Keratinocyte (primary cell): ENCODE measurements around the gene SLC12A3. TPM values are rescaled to one million over a fixed set of nuclear protein-coding genes. Genes with fewer than 3 reads are reported as not detected.

Experiments
- DNase-seq: peaks from one replicate; pipeline ENCODE4 v3.0.0-alpha.2; 2011; ENCODE audit warnings: low read depth, missing footprints, low spot score
- FAIRE-seq: peaks from 2 replicates; lab custom pipeline; 2011; peaks lifted over from hg19 to GRCh38; lab: Jason Lieb, UNC
- H2AFZ ChIP-seq: 2 replicates; pipeline ENCODE4 v1.6.0; 2012; ENCODE audit warnings: low read length, control low read depth, inconsistent platforms; ENCODE audit not compliant: control insufficient read depth
- H3K27ac ChIP-seq: 2 replicates; pipeline ENCODE4 v1.5.1; 2011; ENCODE audit warnings: low read length; ENCODE audit not compliant: control insufficient read depth, insufficient read depth
- H3K27me3 ChIP-seq: 3 replicates; pipeline ENCODE4 v1.6.0; 2011; ENCODE audit warnings: low read length; ENCODE audit not compliant: control insufficient read depth, insufficient read depth; ENCODE audit errors: extremely low read depth
- H3K36me3 ChIP-seq, 2 experiments: 2 replicates in 1 of 2; 3 replicates in 1 of 2; pipeline ENCODE4 v1.5.1; 2011; ENCODE audit warnings: low read length in 2 of 2, mild to moderate bottlenecking in 1 of 2; ENCODE audit not compliant: control insufficient read depth in 2 of 2, insufficient read depth in 2 of 2; ENCODE audit errors: extremely low read depth in 1 of 2
- H3K4me1 ChIP-seq: 3 replicates; pipeline ENCODE4 v1.5.1; 2011; ENCODE audit warnings: low read length; ENCODE audit not compliant: control insufficient read depth, insufficient read depth; ENCODE audit errors: extremely low read depth
- H3K4me2 ChIP-seq: 3 replicates; pipeline ENCODE4 v1.6.0; 2011; ENCODE audit warnings: low read depth, low read length; ENCODE audit not compliant: control insufficient read depth, insufficient read depth; ENCODE audit errors: extremely low read depth
- H3K4me3 ChIP-seq, 3 experiments: fragments of 200-600 bp in 1 of 3; sonication (generic) in 1 of 3; 2 replicates in 2 of 3; 3 replicates in 1 of 3; pipeline ENCODE4 v1.5.1; 2011 to 2016; ENCODE audit warnings: low read length in 3 of 3, mild to moderate bottlenecking in 3 of 3, control low read depth in 2 of 3, inconsistent platforms in 1 of 3, low read depth in 1 of 3, mixed read lengths in 1 of 3, mixed run types in 1 of 3, moderate library complexity in 1 of 3; ENCODE audit not compliant: control insufficient read depth in 2 of 3, insufficient read depth in 2 of 3; ENCODE audit errors: extremely low read depth in 1 of 3
- H3K79me2 ChIP-seq: 2 replicates; pipeline ENCODE4 v1.6.0; 2012; ENCODE audit warnings: low read length; ENCODE audit not compliant: control insufficient read depth, insufficient read depth
- H3K9ac ChIP-seq: 3 replicates; pipeline ENCODE4 v1.6.0; 2011; ENCODE audit warnings: low read length; ENCODE audit not compliant: control insufficient read depth, insufficient read depth; ENCODE audit errors: extremely low read depth
- H3K9me1 ChIP-seq: 3 replicates; pipeline ENCODE4 v1.6.0; 2011; ENCODE audit warnings: low read length; ENCODE audit not compliant: control insufficient read depth, insufficient read depth; ENCODE audit errors: extremely low read depth
- H3K9me3 ChIP-seq: 2 replicates; pipeline ENCODE4 v1.5.1; 2012; ENCODE audit warnings: low read depth, low read length; ENCODE audit not compliant: control insufficient read depth
- H4K20me1 ChIP-seq: 3 replicates; pipeline ENCODE4 v1.6.0; 2011; ENCODE audit warnings: low read length; ENCODE audit not compliant: control insufficient read depth, insufficient read depth; ENCODE audit errors: extremely low read depth
- CTCF ChIP-seq, 3 experiments: IDR thresholded peaks in 1 of 3; conservative IDR thresholded peaks in 1 of 3; optimal IDR thresholded peaks in 1 of 3; 2 replicates in 2 of 3; 3 replicates in 1 of 3; pipeline versions ENCODE3 to v1.5.1; 2011; ENCODE audit warnings: low read length in 3 of 3, mild to moderate bottlenecking in 3 of 3, moderate library complexity in 2 of 3, control low read depth in 1 of 3, inconsistent platforms in 1 of 3; ENCODE audit not compliant: insufficient read depth in 2 of 3; ENCODE audit errors: extremely low read depth in 1 of 3
- EZH2 ChIP-seq: IDR thresholded peaks from one replicate; pipeline ENCODE4 v1.6.1; 2012; ENCODE audit warnings: inconsistent platforms, mild to moderate bottlenecking, low read length, moderate library complexity
- dilution Hi-C: fragments of 300-500 bp; cut with MboI; formaldehyde crosslinking; loops from one replicate; pipeline ENCODE4 v1.7.0; 2020; ENCODE audit warnings: low sequenced_read_pairs; ENCODE audit not compliant: extremely low pct_ligation_motif_present
- polyA plus RNA-seq, 5 experiments: library from polyadenylated mRNA; depleted of rRNA in 3 of 5; stranded (reverse) in 3 of 5; stranded (forward) in 1 of 5; unstranded in 1 of 5; fragments of >200 nt; gene quantifications; 1 replicate in 1 of 5; 2 replicates in 3 of 5; 3 replicates in 1 of 5; pipeline versions ENCODE4 v1.2.1 to v1.2.3, GENCODE V29; 2011 to 2012; ENCODE audit warnings: missing spikeins in 2 of 5, low read depth in 1 of 5, low replicate concordance in 1 of 5

The SLC12A3 gene
- polyA plus RNA-seq, 1 donor (not counting 4 experiments of a cell fraction or from before 2014, with no cell fraction given) = not detected

GRCh38 chr16:56898847-56899246 is 33.8 kb downstream of the SLC12A3 start:
- Histone ChIP-seq H4K20me1 (no peaks in the 10 kb centered on the region), H2AFZ (no peak overlapping the region), H3K4me2 (no peak overlapping the region), H3K27ac (no peak overlapping the region), H3K79me2 (no peaks in the 10 kb centered on the region), H3K9me3 (no peaks in the 10 kb centered on the region), H3K9ac (no peak overlapping the region), H3K27me3 (peaks cover 8% of the 10 kb centered on the region), H3K4me3 (no peak overlapping the region), H3K36me3 (no peaks in the 10 kb centered on the region), H3K4me1 (no peaks in the 10 kb centered on the region), H3K9me1 (no peaks in the 10 kb centered on the region)
- dilution Hi-C loops = no loop called here
- no peak for FAIRE-seq
- no peak for DNase-seq
- TF ChIP-seq CTCF (optimal IDR thresholded peaks at IDR 0.05 in 1 of 3, IDR thresholded peaks at IDR 0.05 in 1 of 3, conservative IDR thresholded peaks at IDR 0.05 in 1 of 3; ENCODE audit: extremely low read depth in 1 of 3, insufficient read depth in 2 of 3, low read length in 3 of 3) (no peak), EZH2 (no peak)

GRCh38 chr16:56903866-56904265 is 38.9 kb downstream of the SLC12A3 start:
- no peak for FAIRE-seq
- dilution Hi-C loops = no loop called here
- H3K27me3 ChIP-seq = peaks cover 8% of the 10 kb centered on the region
- DNase-seq = no peak
- no peak for TF ChIP-seq CTCF (optimal IDR thresholded peaks at IDR 0.05 in 1 of 3, IDR thresholded peaks at IDR 0.05 in 1 of 3, conservative IDR thresholded peaks at IDR 0.05 in 1 of 3; ENCODE audit: extremely low read depth in 1 of 3, insufficient read depth in 2 of 3, low read length in 3 of 3)
- TF ChIP-seq EZH2 = no peak
- H3K79me2 ChIP-seq = no peaks in the 10 kb centered on the region
- H2AFZ ChIP-seq = no peak overlapping the region
- no peak overlapping the region for H3K4me2 ChIP-seq
- no peaks in the 10 kb centered on the region for H3K9me3 ChIP-seq
- H3K36me3 ChIP-seq = no peaks in the 10 kb centered on the region
- H3K27ac ChIP-seq = no peak overlapping the region
- H3K4me1 ChIP-seq = peaks cover 5% of the 10 kb centered on the region
- no peak overlapping the region for H3K9ac ChIP-seq
- H3K4me3 ChIP-seq = no peak overlapping the region
- H4K20me1 ChIP-seq = no peaks in the 10 kb centered on the region
- H3K9me1 ChIP-seq = no peaks in the 10 kb centered on the region
